ENCODE measurements around the gene FARP1.

The FARP1 gene

DNA sequence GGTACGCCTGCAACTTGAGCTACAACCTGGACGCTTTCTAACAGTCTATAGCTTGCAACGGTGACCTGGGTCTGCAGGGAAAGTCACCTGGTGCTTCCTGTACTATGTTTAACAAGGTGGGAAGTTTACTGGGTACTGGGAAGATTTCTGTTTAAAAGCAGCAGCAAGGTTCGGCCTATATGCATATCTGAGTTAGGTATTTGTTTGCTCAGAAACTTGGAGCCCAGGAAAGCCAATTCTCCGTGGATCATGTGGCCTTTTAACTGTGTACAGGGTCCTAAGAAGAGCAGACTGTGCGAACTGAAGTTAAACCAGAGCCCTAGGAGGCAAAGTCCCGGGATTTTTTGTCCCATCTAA, 330.9 kb downstream of the FARP1 start:
- H3K27ac ChIP-seq = peak overlapping the region; percentile 73
- TF ChIP-seq, protein P1, sequence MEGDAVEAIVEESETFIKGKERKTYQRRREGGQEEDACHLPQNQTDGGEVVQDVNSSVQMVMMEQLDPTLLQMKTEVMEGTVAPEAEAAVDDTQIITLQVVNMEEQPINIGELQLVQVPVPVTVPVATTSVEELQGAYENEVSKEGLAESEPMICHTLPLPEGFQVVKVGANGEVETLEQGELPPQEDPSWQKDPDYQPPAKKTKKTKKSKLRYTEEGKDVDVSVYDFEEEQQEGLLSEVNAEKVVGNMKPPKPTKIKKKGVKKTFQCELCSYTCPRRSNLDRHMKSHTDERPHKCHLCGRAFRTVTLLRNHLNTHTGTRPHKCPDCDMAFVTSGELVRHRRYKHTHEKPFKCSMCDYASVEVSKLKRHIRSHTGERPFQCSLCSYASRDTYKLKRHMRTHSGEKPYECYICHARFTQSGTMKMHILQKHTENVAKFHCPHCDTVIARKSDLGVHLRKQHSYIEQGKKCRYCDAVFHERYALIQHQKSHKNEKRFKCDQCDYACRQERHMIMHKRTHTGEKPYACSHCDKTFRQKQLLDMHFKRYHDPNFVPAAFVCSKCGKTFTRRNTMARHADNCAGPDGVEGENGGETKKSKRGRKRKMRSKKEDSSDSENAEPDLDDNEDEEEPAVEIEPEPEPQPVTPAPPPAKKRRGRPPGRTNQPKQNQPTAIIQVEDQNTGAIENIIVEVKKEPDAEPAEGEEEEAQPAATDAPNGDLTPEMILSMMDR (conservative IDR thresholded peaks at IDR 0.05) = no peak

DNA sequence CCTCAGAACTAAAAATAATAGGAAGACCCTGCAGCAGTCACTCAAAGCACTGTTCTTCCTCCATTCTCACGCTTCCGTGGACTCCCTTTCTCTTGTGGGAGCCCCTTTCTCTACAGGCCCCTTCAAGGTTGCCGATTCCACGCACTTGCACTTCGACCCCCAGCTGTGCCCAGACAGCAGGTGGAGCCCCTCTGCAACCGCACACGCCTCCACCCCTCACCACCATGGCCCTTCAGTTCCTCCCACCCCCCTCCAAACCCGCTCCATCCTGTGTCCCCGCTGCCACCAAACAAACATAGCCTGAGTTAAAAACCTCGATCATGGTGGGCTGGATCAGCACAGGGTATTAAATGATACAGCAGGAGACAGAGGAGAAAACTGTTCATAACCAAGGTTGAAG, 331.4 kb downstream of the FARP1 start:
- peak overlapping the region; percentile 73 for H3K27ac ChIP-seq
- TF ChIP-seq, protein P1 (conservative IDR thresholded peaks at IDR 0.05) = no peak

DNA sequence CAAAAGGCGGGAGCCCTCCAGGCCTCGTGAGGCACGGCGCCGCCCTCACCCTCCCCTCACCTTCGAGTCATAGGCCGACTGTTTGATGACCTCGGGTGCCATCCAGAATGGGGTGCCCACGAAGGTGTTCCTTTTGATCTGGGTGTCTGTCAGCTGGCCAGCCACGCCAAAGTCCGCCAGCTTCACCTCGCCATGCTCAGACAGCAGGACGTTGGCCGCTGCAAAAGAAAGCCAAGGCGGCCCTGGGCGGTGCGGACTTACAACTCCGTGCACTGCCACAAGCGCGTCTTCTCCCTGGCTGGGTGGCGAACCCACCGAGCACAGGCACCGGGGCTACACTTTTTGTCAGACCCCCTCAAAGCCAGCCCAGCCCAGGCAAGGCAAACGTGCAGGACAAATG, 331.9 kb downstream of the FARP1 start:
- TF ChIP-seq, protein P1 (conservative IDR thresholded peaks at IDR 0.05) = no peak
- peak overlapping the region; percentile 73 for H3K27ac ChIP-seq

DNA sequence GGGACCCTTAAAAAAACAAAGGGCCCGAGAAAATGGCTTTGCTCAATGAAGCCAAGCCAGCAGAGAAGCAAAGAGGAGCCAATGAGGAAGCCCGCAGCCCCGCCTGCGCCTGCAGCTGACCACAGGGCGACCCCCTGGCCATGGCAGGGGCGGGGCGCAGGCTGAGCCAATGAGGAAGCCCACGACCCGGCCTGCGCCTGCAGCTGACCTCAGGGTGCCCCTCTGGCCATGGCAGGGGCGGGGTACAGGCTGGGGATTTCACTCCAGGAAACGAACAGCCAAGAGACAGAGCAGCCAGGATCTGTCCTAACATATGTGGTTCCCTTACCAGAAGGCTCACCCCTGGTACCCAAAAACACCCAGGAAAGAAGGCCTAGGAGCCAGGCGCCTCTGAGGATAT, 332.6 kb downstream of the FARP1 start:
- H3K27ac ChIP-seq = no peak overlapping the region
- TF ChIP-seq, protein P1 (conservative IDR thresholded peaks at IDR 0.05) = no peak

DNA sequence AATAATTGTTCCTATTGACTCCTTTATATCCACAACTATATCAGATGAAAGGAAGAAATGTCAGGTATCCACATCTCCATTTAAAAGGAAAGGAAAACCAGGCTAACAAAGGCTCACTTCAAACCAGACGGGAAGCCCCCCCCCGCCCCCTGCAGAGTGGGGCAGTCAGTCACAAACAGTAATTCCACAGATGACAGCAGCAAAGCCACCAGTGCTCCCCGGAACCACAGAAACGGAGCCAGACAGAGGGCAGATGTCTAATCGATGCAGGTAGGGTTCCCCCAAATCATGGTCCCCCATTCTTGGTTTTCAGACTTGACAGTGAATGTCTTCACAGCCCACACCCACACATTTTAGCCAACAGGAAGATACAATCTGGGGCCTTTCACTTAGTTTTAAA, 333.2 kb downstream of the FARP1 start:
- no peak overlapping the region for H3K27ac ChIP-seq

DNA sequence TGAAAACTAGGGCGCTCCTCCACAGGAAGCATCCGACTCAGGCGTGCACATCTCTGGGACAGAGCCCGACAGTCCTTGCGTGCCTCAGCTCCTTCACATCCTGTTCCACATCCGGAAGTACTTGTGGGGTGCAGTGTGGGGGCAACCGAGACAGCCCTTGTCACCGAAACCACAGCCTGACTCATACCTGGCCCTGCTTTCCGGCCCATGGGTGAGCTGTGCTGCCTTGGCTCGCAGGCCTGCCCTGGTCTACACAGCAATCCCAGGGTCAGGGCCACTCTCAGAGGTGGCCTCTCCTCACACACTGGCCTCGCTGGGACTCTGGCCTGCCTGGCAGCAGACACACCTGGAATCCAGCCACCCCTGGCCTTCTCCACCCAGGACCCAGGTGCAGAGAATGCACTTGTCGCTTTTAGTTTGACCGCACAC, 333.7 kb downstream of the FARP1 start:
- no peak overlapping the region for H3K27ac ChIP-seq

More for the DNA sequence above, 333.2 kb downstream of the FARP1 start:
- TF ChIP-seq, protein P1 (conservative IDR thresholded peaks at IDR 0.05) = no peak

DNA sequence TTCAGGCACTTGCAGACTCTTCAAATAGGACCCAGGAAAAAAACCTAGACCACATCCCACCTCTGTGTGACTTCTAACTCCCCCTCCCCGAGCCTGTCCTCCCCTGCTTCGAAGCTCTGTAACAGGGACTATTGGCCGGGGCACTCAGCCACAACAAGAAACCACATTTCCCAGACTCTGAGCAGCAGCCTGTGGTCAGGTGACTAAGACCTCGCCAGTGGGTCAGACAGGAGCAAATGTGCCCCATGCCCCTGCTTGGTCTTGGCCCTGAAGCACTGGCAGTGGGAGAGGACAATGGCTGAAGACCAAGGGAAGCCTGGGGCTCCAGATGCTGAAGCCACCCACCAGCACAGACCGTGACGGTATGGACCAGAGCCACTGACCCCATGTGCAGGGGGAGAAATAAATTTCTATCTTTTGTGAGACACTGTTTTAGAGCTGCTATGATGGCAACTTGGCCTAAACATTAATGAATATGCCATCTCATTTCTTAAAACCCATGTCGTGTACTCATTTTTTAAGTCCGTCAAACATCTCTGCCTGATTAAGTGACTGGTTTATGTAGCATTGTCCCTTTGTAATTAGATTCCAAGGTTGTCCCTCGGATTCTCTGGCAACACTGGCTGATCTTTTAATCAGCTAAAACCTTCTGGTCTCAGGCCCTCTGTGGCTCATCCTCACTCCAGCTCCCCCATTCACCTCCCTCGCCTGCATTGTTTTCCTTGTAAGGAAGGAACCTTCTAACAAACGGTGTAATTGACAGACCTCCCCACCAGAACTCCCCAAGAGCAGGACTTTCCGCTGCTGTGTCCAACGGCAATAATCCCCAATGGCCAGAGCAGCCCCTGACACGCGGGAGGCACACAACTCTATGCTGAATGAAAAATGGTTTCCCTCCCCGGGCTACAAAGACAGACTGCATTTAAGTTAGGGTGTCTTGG, 335.6 kb downstream of the FARP1 start:
- TF ChIP-seq, protein P1 (conservative IDR thresholded peaks at IDR 0.05) = no peak
- no peak overlapping the region for H3K27ac ChIP-seq

More for the DNA sequence above, 333.7 kb downstream of the FARP1 start:
- TF ChIP-seq, protein P1 (conservative IDR thresholded peaks at IDR 0.05) = no peak
